ENCODE results near the gene FLAD1. TPM values are rescaled to one million over a fixed set of nuclear protein-coding genes. Genes with fewer than 3 reads are reported as not detected.

The FLAD1 gene
- total RNA-seq, 2 donors from 2014 or later = 33.2 to 34.7 TPM

- H3K27me3 Mint-ChIP-seq = no peaks in the 10 kb centered on the region
- H3K36me3 Mint-ChIP-seq (ENCODE audit: low read depth) = peaks cover 10% of the 10 kb centered on the region
- H3K4me1 Mint-ChIP-seq = peaks cover 63% of the 10 kb centered on the region
- H3K4me3 Mint-ChIP-seq = peak overlapping the region; percentile 99
- DNase-seq (no peak), ATAC-seq (no peak)
- peak overlapping the region; percentile 100 for H3K27ac Mint-ChIP-seq
- no peaks in the 10 kb centered on the region for H3K9me3 ChIP-seq (ENCODE audit: control insufficient read depth, low read length, poor library complexity, severe bottlenecking)
Measured at GRCh38 chr1:154956544-154956941, 26.6 kb upstream of the FLAD1 start.

DNA sequence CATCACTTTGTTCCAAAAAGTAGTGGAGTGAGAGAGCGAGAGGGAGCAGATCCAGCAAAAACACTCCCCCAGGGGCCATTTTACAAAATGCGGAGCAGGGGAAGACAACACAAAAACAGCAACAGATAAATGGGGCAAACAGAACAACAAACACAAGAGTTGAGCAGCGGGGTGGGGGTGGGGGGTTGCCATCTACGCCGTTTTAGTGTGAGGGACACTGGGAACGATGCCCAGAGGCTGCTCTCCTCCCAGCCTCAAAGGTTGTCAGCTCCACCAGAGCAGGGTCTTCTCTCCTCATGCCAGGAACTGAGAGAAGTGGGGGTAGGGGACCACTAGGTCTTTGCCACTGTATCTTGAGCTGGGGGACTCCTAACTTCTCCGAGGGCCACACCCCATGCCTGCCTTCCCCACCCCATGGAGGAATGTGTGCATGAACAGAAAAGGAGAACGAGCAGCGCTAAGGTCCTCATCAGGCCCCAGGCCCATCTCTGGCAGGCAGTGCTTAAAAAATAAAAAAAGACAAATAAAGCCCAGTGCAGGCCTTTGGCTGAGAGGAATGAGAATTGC, 26.0 kb upstream of the FLAD1 start:
- H3K4me3 Mint-ChIP-seq = peak overlapping the region; percentile 99
- peaks cover 10% of the 10 kb centered on the region for H3K36me3 Mint-ChIP-seq (ENCODE audit: low read depth)
- peaks cover 57% of the 10 kb centered on the region for H3K4me1 Mint-ChIP-seq

DNA sequence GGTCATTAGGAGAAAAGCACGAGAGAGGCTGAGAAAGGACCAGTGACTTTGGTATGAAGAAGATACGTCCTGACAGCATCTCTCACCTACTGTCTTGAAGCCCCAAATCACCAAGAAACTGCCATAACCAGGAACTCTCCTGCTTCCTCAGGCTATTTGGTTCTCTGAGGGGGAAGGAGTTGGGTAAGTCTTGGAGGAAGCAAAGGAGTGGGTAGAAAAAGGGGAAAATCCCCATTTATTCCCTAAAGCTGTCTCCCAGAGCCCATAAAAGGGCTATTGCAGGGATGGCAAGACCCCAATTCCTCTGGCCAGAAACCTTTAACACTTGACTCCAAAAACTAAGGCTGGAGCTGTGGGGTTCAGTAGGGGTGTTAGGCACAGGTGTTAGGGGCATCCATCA, 25.1 kb upstream of the FLAD1 start:
- H3K9me3 ChIP-seq (ENCODE audit: control insufficient read depth, low read length, poor library complexity, severe bottlenecking) = no peaks in the 10 kb centered on the region
- H3K4me3 Mint-ChIP-seq = no peak overlapping the region
- ATAC-seq (no peak), DNase-seq (no peak)
- H3K27ac Mint-ChIP-seq = peak overlapping the region; percentile 100
- no peaks in the 10 kb centered on the region for H3K27me3 Mint-ChIP-seq
- peaks cover 5% of the 10 kb centered on the region for H3K36me3 Mint-ChIP-seq (ENCODE audit: low read depth)
- peaks cover 55% of the 10 kb centered on the region for H3K4me1 Mint-ChIP-seq

More for the DNA sequence above, 26.0 kb upstream of the FLAD1 start:
- H3K27me3 Mint-ChIP-seq = no peaks in the 10 kb centered on the region
- no peak for ATAC-seq
- H3K9me3 ChIP-seq (ENCODE audit: control insufficient read depth, low read length, poor library complexity, severe bottlenecking) = no peaks in the 10 kb centered on the region
- no peak for DNase-seq
- peak overlapping the region; percentile 100 for H3K27ac Mint-ChIP-seq

DNA sequence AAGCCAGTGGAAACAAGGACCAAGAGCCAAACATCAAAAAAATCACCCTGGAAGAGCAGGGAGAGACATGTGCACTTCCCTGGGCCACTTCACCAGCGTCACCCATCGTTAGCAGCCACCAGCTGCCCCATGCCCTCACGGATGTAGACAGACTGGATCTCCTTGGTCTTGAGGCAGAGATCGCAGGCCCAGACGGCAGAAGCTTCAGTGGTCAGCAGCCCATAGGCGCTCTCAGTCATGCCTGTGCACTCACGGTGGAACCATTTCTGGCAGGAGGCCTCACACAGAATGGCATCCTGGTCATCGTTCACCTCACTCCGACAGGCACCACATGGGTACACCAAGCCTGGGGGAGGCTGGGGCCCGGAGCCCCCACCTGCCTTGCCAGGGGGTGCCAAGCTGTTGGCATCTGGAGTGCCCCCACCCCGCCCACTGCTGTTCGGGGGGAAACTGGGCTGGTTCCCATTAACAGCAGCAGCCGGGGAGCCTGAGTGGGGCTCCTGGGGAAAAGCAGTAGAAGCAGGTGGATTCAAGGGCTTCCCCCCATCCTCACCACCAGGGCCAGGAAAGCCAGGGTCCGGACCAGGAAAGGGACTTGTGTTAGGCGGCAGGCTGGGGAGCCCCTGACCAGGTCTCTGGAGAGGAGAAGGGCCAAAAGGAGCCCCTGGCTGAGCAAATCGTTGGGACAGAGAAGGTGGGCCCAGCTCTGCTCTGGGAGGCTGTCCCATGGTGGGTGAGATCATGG, 24.3 kb upstream of the FLAD1 start:
- H3K27ac Mint-ChIP-seq = peak overlapping the region; percentile 100
- DNase-seq = no peak
- H3K9me3 ChIP-seq (ENCODE audit: control insufficient read depth, low read length, poor library complexity, severe bottlenecking) = no peaks in the 10 kb centered on the region
- H3K27me3 Mint-ChIP-seq = no peaks in the 10 kb centered on the region
- H3K4me3 Mint-ChIP-seq = peak overlapping the region; percentile 49
- peaks cover 51% of the 10 kb centered on the region for H3K4me1 Mint-ChIP-seq
- H3K36me3 Mint-ChIP-seq (ENCODE audit: low read depth) = peaks cover 4% of the 10 kb centered on the region
- ATAC-seq = no peak

DNA sequence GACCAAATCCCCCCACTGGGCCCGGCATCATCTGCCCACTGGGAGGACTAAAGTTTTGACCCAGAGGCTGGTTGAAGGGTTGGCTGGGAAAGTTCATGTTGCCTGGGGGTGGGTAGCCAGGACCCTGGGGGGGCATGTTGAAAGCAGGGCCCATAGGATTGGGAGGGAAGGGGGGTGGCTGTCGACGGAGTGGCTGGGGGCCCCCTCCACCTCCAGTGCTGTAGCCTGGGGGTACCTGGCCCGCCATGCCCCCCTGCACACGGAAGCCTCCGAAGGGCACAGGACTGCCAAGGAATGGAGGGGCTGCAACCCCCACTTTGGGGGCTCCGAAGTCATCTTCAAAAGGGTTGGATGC, 23.7 kb upstream of the FLAD1 start:
- Mint-ChIP-seq H3K4me1 (peaks cover 48% of the 10 kb centered on the region), H3K27me3 (no peaks in the 10 kb centered on the region), H3K4me3 (peak overlapping the region; percentile 49), H3K27ac (peak overlapping the region; percentile 92), H3K36me3 (ENCODE audit: low read depth) (peaks cover 5% of the 10 kb centered on the region)
- ATAC-seq = no peak
- DNase-seq = no peak
- no peaks in the 10 kb centered on the region for H3K9me3 ChIP-seq (ENCODE audit: control insufficient read depth, low read length, poor library complexity, severe bottlenecking)

- Mint-ChIP-seq H3K4me1 (peaks cover 38% of the 10 kb centered on the region), H3K27me3 (no peaks in the 10 kb centered on the region), H3K27ac (peak overlapping the region; percentile 92), H3K36me3 (ENCODE audit: low read depth) (peaks cover 5% of the 10 kb centered on the region), H3K4me3 (peak overlapping the region; percentile 95)
- no peak for DNase-seq
- ATAC-seq = no peak
- no peaks in the 10 kb centered on the region for H3K9me3 ChIP-seq (ENCODE audit: control insufficient read depth, low read length, poor library complexity, severe bottlenecking)
Measured at GRCh38 chr1:154960446-154961136, 22.6 kb upstream of the FLAD1 start.

GRCh38 chr1:154961207-154962155, 21.7 kb upstream of the FLAD1 start, which contains the start of gene PYGO2:
Gene PYGO2 (minus strand): TSS chr1:154961782. CDS start chr1:154961576, 206 bp downstream.
- Mint-ChIP-seq H3K27ac (peak within 1 kb of the TSS; percentile 92), H3K4me1 (peaks cover 29% of the 10 kb centered on the region), H3K27me3 (no peaks in the 10 kb centered on the region), H3K4me3 (peak within 1 kb of the TSS; percentile 95), H3K36me3 (ENCODE audit: low read depth) (peaks cover 3% of the 10 kb centered on the region)
- DNase-seq (peak; percentile 71 to 81 (median 79)), ATAC-seq (peak; percentile 80)
- no peaks in the 10 kb centered on the region for H3K9me3 ChIP-seq (ENCODE audit: control insufficient read depth, low read length, poor library complexity, severe bottlenecking)

DNA sequence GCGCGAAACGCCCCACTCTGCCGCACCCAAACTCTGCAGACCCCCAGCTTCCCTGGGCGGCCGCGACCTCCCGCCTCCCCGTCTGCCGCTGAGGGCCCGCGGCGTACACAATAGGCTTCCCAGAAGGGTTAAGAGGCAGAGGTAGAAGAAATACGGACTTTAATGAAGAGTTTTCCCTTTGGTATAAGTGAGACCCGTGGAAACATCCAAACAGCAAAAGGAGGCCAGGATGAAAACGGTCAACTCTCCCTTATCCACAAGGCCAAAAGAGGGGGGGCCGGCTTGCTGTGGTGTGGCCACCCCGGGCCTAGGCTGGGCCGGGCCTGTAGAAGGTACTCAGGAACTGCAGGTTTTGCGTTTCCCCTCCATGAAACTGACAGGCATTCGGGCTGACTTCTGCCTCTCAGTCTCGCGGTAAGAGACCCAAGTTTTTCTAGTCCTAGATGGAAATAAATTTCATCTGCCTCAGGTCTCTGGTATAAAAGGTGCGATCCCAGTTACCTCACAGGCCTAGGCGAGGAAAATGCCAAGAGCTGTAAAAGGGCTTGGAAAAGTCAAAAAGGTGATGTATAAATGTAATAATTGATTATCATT, 20.9 kb upstream of the FLAD1 start:
- Mint-ChIP-seq H3K4me1 (peaks cover 30% of the 10 kb centered on the region), H3K27me3 (no peaks in the 10 kb centered on the region), H3K27ac (peak overlapping the region; percentile 92), H3K36me3 (ENCODE audit: low read depth) (peaks cover 3% of the 10 kb centered on the region), H3K4me3 (peak overlapping the region; percentile 85)
- no peaks in the 10 kb centered on the region for H3K9me3 ChIP-seq (ENCODE audit: control insufficient read depth, low read length, poor library complexity, severe bottlenecking)
- ATAC-seq (peak; percentile 20), DNase-seq (no peak)

GRCh38 chr1:154962795-154963330, 20.3 kb upstream of the FLAD1 start:
- Mint-ChIP-seq H3K4me1 (peaks cover 31% of the 10 kb centered on the region), H3K27me3 (no peaks in the 10 kb centered on the region), H3K27ac (peak overlapping the region; percentile 92), H3K4me3 (peak overlapping the region; percentile 85), H3K36me3 (ENCODE audit: low read depth) (peaks cover 3% of the 10 kb centered on the region)
- H3K9me3 ChIP-seq (ENCODE audit: control insufficient read depth, low read length, poor library complexity, severe bottlenecking) = no peaks in the 10 kb centered on the region
- DNase-seq (no peak), ATAC-seq (no peak)

GRCh38 chr1:154963643-154964042, 19.5 kb upstream of the FLAD1 start:
- no peaks in the 10 kb centered on the region for H3K9me3 ChIP-seq (ENCODE audit: control insufficient read depth, low read length, poor library complexity, severe bottlenecking)
- H3K36me3 Mint-ChIP-seq (ENCODE audit: low read depth) = peaks cover 6% of the 10 kb centered on the region
- peak overlapping the region; percentile 61 for H3K4me3 Mint-ChIP-seq

GRCh38 chr1:154964359-154964758, 18.8 kb upstream of the FLAD1 start:
- Mint-ChIP-seq H3K4me3 (no peak overlapping the region), H3K36me3 (ENCODE audit: low read depth) (peaks cover 11% of the 10 kb centered on the region), H3K27me3 (no peaks in the 10 kb centered on the region), H3K4me1 (peaks cover 29% of the 10 kb centered on the region), H3K27ac (peak overlapping the region; percentile 66)
- DNase-seq = no peak
- ATAC-seq = no peak
- H3K9me3 ChIP-seq (ENCODE audit: control insufficient read depth, low read length, poor library complexity, severe bottlenecking) = no peaks in the 10 kb centered on the region

More at GRCh38 chr1:154963643-154964042, 19.5 kb upstream of the FLAD1 start:
- DNase-seq (no peak), ATAC-seq (no peak)
- Mint-ChIP-seq H3K4me1 (peaks cover 31% of the 10 kb centered on the region), H3K27me3 (no peaks in the 10 kb centered on the region), H3K27ac (peak overlapping the region; percentile 66)

DNA sequence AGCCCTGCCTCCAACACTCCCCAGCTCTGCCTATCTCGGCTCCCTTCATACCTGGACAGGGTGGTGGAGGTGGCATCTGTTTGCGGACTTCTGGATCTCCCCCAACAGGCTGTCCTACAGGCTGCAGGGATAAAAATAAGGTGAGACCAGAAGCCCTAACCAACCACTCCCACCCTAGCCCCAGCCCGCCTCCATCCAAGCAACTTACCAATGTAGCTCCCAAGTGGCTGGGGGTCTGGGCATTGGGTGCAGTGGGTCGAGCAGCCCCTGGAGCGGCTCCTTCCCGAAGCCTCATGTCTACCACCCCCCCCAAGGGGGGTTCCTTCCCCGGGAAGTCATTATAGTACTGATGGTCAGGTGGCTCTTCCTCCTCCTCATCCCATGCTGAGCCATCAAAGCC, 17.0 kb upstream of the FLAD1 start:
- no peaks in the 10 kb centered on the region for H3K9me3 ChIP-seq (ENCODE audit: control insufficient read depth, low read length, poor library complexity, severe bottlenecking)
- Mint-ChIP-seq H3K4me1 (peaks cover 24% of the 10 kb centered on the region), H3K36me3 (ENCODE audit: low read depth) (peaks cover 12% of the 10 kb centered on the region), H3K27ac (no peak overlapping the region), H3K4me3 (no peak overlapping the region), H3K27me3 (no peaks in the 10 kb centered on the region)
- DNase-seq (no peak), ATAC-seq (no peak)

Data from T-helper 17 cell (primary cell).